CD4-positive, alpha-beta T cell treated with Interferon alpha-2 for 1 hour (primary cell): Measurements from ENCODE around the gene TMX3.
A peak's percentile ranks its signal among the peaks of the same experiment; 100 is the strongest.

Experiments used
- DNase-seq, 2 donors: peaks; one replicate each; pipeline ENCODE4 v3.0.0-alpha.2; 2020 to 2022

TMX3 gene

GRCh38 chr18:68705119-68705518 is 9.8 kb downstream of the TMX3 start:
- no peak for DNase-seq

GRCh38 chr18:68703326-68703725 is 11.6 kb downstream of the TMX3 start:
- no peak for DNase-seq

- no peak for DNase-seq
These were observed 13.6 kb downstream of the TMX3 start for GRCh38 chr18:68701353-68701752.

- no peak for DNase-seq
These were observed 15.9 kb downstream of the TMX3 start for GRCh38 chr18:68699043-68699442.

GRCh38 chr18:68696937-68697336 is 18.0 kb downstream of the TMX3 start:
- no peak for DNase-seq

- no peak for DNase-seq
These were observed 20.6 kb downstream of the TMX3 start for GRCh38 chr18:68694316-68694715.

GRCh38 chr18:68693091-68693815 is 21.7 kb downstream of the TMX3 start:
- DNase-seq, result no peak

- DNase-seq, result no peak
These were observed 35.4 kb downstream of the TMX3 start for GRCh38 chr18:68679528-68679927.

GRCh38 chr18:68676913-68677312 is 38.0 kb downstream of the TMX3 start:
- peak in 1 of 2 donors; percentile 11 for DNase-seq

- DNase-seq, result no peak
These were observed 47.8 kb downstream of the TMX3 start for GRCh38 chr18:68667121-68667520.

- DNase-seq, result no peak
These were observed 48.5 kb downstream of the TMX3 start for GRCh38 chr18:68666381-68666780.

- no peak for DNase-seq
These were observed 49.3 kb downstream of the TMX3 start for GRCh38 chr18:68665628-68666027.

GRCh38 chr18:68662754-68663153 is 52.2 kb downstream of the TMX3 start:
- DNase-seq, result no peak

- peak in 1 of 2 donors; percentile 35 for DNase-seq
These were observed 54.3 kb downstream of the TMX3 start for GRCh38 chr18:68660354-68661183.

- no peak for DNase-seq
These were observed 66.7 kb downstream of the TMX3 start for GRCh38 chr18:68648191-68648590.

- no peak for DNase-seq
These were observed 72.9 kb downstream of the TMX3 start for GRCh38 chr18:68642003-68642402.

- no peak for DNase-seq
These were observed 74.0 kb downstream of the TMX3 start for GRCh38 chr18:68640861-68641260.

- DNase-seq, result no peak
These were observed 76.3 kb downstream of the TMX3 start for GRCh38 chr18:68638613-68639012.

GRCh38 chr18:68627812-68628211 is 87.1 kb downstream of the TMX3 start:
- no peak for DNase-seq
